WTC11 (cell line): ENCODE measurements around the gene CNOT10. TPM values are rescaled to one million over a fixed set of nuclear protein-coding genes. Genes with fewer than 3 reads are reported as not detected.
"Not testable (repeated sequence)": the region's sequence is repeated elsewhere in the genome, so short reads cannot be mapped to it uniquely, and the experiment has no call there.

ENCODE experiments used
- ATAC-seq: fragments of 200-7000 bp; cut with Tn5 transposase; 2 replicates; pipeline ENCODE4 v1.10.0; 2021; ENCODE audit warnings: mild to moderate bottlenecking, moderate library complexity
- CTCF ChIA-PET: fragments of 300-600 bp; sonication (Branson Sonifier 250); formaldehyde crosslinking; loops from one replicate; lab custom pipeline; 2021; ENCODE audit warnings: antibody characterized with exemption; lab: Charles Lee
- POLR2A ChIA-PET: fragments of 350-600 bp; sonication (Branson Sonifier 250); formaldehyde crosslinking; loops from one replicate; lab custom pipeline; 2021; ENCODE audit warnings: antibody characterized with exemption; lab: Charles Lee
- DNase-seq: peaks from one replicate; pipeline ENCODE4 v3.0.0; 2021; ENCODE audit warnings: low spot score
- H3K27ac Mint-ChIP-seq: 2 replicates; pipeline ENCODE4 v1.8.0; 2021; ENCODE audit warnings: mixed read lengths
- H3K27me3 Mint-ChIP-seq: 2 replicates; pipeline ENCODE4 v1.8.0; 2021; ENCODE audit warnings: low read depth, mild to moderate bottlenecking, moderate library complexity, mixed read lengths
- H3K36me3 Mint-ChIP-seq: 2 replicates; pipeline ENCODE4 v1.8.0; 2021; ENCODE audit warnings: mixed read lengths
- H3K4me1 Mint-ChIP-seq: 2 replicates; pipeline ENCODE4 v1.8.0; 2022; ENCODE audit warnings: mixed read lengths
- H3K4me3 Mint-ChIP-seq: 2 replicates; pipeline ENCODE4 v1.8.0; 2021; ENCODE audit warnings: mild to moderate bottlenecking, moderate library complexity, mixed read lengths
- H3K9me3 Mint-ChIP-seq: 2 replicates; pipeline ENCODE4 v1.8.0; 2021; ENCODE audit warnings: mixed read lengths
- AFF4 ChIP-seq: sonication (generic); formaldehyde crosslinking; IDR thresholded peaks from 2 replicates; pipeline ENCODE4 v1.8.1; 2023; ENCODE audit warnings: mild to moderate bottlenecking, missing genetic modification reagents, borderline replicate concordance
- AR ChIP-seq: fragments of 250-450 bp; sonication (Bioruptor Pico); IDR thresholded peaks from 2 replicates; pipeline ENCODE4 v1.9.0; 2021; ENCODE audit warnings: mild to moderate bottlenecking
- HMGXB4 ChIP-seq: sonication (generic); formaldehyde crosslinking; IDR thresholded peaks from 2 replicates; pipeline ENCODE4 v1.8.1; 2023; ENCODE audit warnings: mild to moderate bottlenecking, moderate library complexity, missing genetic modification reagents
- MLX ChIP-seq: sonication (generic); formaldehyde crosslinking; IDR thresholded peaks from 2 replicates; pipeline ENCODE4 v1.8.1; 2023; ENCODE audit warnings: mild to moderate bottlenecking, missing genetic modification reagents, moderate library complexity
- MYBL2 ChIP-seq: sonication (generic); formaldehyde crosslinking; IDR thresholded peaks from 2 replicates; pipeline ENCODE4 v1.8.1; 2023; ENCODE audit warnings: mild to moderate bottlenecking, moderate library complexity, missing genetic modification reagents
- PRDM15 ChIP-seq: sonication (generic); formaldehyde crosslinking; IDR thresholded peaks from 2 replicates; pipeline ENCODE4 v1.8.0; 2022; ENCODE audit warnings: missing genetic modification reagents
- TEAD1 ChIP-seq: sonication (generic); formaldehyde crosslinking; IDR thresholded peaks from 2 replicates; pipeline ENCODE4 v1.8.0; 2022; ENCODE audit warnings: mild to moderate bottlenecking, missing genetic modification reagents
- ZNF121 ChIP-seq: sonication (generic); formaldehyde crosslinking; IDR thresholded peaks from 2 replicates; pipeline ENCODE4 v1.8.0; 2023; ENCODE audit warnings: missing genetic modification reagents
- total RNA-seq: library from RNA; stranded (reverse); gene quantifications from 3 replicates; pipeline ENCODE4 v1.2.3, GENCODE V29; 2021

The CNOT10 gene
- total RNA-seq, 1 experiment from 2014 or later: 38.7 TPM

- TF ChIP-seq AFF4 (CRISPR knock-in tag): no peak
These were observed 38.2 kb upstream of the CNOT10 start (continued) for GRCh38 chr3:32646761-32647160.

- not testable (repeated sequence) for H3K27me3 Mint-ChIP-seq, ATAC-seq, H3K9me3 Mint-ChIP-seq, H3K36me3 Mint-ChIP-seq, H3K4me1 Mint-ChIP-seq, H3K4me3 Mint-ChIP-seq, DNase-seq, H3K27ac Mint-ChIP-seq
- TF ChIP-seq ZNF121 (CRISPR knock-in tag): peak; percentile 68; the same call in 1 of the 2 replicates
- ChIA-PET CTCF (interaction anchor here (1.3 to 1.8 kb wide), 2 partner anchors 143 to 185 kb away, joined by 4 to 8 read pairs; no protein-coding TSS in a partner anchor), POLR2A (interaction anchor here (0.6 kb wide), 1 partner anchor 146 kb away, joined by 3 read pairs; no protein-coding TSS in a partner anchor)
These were observed 32.5 kb upstream of the CNOT10 start for GRCh38 chr3:32652337-32653100.

GRCh38 chr3:32655167-32655566 lies 29.8 kb upstream of the CNOT10 start:
- CTCF ChIA-PET: no interaction called here
- ATAC-seq: no peak
- POLR2A ChIA-PET: no interaction called here

More at GRCh38 chr3:32655167-32655566, 29.8 kb upstream of the CNOT10 start:
- no peak for DNase-seq
- no peak overlapping the region for H3K27ac Mint-ChIP-seq
- H3K36me3 Mint-ChIP-seq: no peaks in the 10 kb centered on the region
- no peaks in the 10 kb centered on the region for H3K4me1 Mint-ChIP-seq
- peaks cover 7% of the 10 kb centered on the region; the same call in 1 of the 2 replicates for H3K9me3 Mint-ChIP-seq
- no peak overlapping the region for H3K4me3 Mint-ChIP-seq
- H3K27me3 Mint-ChIP-seq: no peaks in the 10 kb centered on the region; the same call in 1 of the 2 replicates
- TF ChIP-seq PRDM15 (CRISPR knock-in tag) (no peak), MYBL2 (CRISPR knock-in tag) (no peak), AR (CRISPR knock-in tag) (no peak), TEAD1 (CRISPR knock-in tag) (no peak), HMGXB4 (CRISPR knock-in tag) (no peak), MLX (CRISPR knock-in tag) (no peak)
